Measurements from ENCODE around the gene STK25.

GRCh38 chr2:241473399-241473798, 35.0 kb downstream of the STK25 start:
- TF ChIP-seq CTCF (IDR thresholded peaks at IDR 0.05; ENCODE audit: low read length): no peak
- TF ChIP-seq EZH2 (optimal IDR thresholded peaks at IDR 0.05; ENCODE audit: low read depth, low read length): no peak
- no peak for TF ChIP-seq EZH2phosphoT487 (IDR thresholded peaks at IDR 0.05; ENCODE audit: low read length)
